GM12892 (cell line): ENCODE results near the gene TOX3.

Experiments
- DNase-seq: peaks from one replicate; pipeline ENCODE4 v3.0.0; 2011; ENCODE audit not compliant: insufficient read length
- FAIRE-seq: peaks from 2 replicates; lab custom pipeline; 2011; peaks lifted over from hg19 to GRCh38; lab: Jason Lieb, UNC
- POLR2A ChIP-seq: IDR thresholded peaks from 2 replicates; pipeline ENCODE4 v1.6.1; 2011; ENCODE audit warnings: low read depth, low read length, control low read depth
- POLR2AphosphoS5 ChIP-seq: IDR thresholded peaks from 2 replicates; pipeline ENCODE4 v1.6.1; 2011; ENCODE audit warnings: low read depth, low read length, control low read depth
- TAF1 ChIP-seq: IDR thresholded peaks from 2 replicates; pipeline ENCODE4 v1.6.1; 2011; ENCODE audit warnings: low read depth, mild to moderate bottlenecking, control low read depth, low read length, borderline replicate concordance

Gene TOX3

DNA sequence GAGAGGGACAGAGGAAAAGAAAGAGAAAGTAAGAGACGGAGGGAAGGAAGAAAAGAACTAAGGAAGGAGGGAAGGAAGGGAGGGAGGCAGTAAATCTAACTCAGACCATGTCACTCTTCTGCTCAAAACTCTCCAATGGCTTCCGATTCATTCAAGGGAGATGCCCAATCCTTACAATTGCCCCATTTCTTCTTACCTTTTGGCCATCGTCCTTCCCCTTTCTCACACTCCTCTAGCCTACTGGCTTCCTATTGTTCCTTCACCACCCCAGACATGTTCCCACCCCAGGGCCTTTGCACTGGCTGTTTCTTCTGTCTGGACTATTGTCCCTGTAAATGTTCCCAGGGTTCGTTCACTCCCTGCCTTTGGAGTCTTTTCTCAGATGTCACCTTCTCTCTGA is 72.3 kb downstream of the TOX3 start:
- DNase-seq (no peak), FAIRE-seq (no peak)
- TF ChIP-seq POLR2AphosphoS5 (no peak), TAF1 (no peak), POLR2A (no peak)

DNA sequence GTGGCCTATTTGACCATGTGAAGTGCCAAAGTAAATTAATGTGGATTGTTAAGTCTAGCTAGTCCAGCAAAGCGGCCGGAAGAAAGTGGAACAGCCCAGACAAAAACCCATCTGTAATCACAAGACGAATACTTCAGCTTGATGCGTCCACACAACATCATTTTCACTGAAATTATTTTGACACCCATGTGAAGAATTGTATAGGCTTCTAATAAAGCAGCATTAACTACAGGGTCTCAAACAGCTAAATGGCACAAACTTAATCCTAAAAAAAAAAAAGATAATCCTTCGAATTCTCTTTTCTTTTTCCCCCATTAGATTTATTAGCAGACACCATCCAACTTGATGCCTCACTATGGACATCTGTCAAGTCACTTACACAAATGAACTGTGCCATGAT is 73.8 kb downstream of the TOX3 start:
- DNase-seq = no peak

DNA sequence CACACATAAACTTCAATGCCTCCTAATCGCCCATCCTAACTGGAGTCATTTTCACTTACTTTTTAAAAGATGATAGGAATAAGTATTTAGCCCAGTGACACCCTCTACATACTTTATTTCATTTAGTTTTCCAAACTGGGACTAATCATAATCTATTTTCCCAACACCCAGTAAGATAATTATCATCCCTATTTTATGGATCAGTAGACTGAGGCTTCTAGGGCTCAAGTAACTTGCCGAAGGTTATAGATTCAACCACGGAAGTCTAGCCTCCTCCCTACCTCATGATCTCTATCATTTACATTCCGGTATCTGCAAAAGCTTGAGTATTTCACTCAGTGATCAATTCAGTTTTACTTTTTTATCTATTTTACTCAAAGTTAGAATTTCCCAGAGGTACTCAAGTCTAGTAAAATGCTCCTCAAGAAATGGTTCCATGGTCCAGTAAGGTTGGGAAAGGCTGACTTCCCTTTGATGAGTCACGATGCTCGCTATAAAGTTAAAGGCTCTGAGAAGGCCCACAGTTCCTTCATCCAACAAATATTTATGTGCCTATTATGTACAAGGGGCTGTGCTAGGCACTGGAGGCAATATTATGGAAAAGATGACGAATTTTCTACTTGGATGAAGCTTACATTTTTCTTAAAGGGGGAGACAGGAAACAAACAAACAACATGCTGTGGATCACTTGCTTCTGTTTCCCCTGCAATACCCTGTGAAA is 75.1 kb downstream of the TOX3 start:
- no peak for DNase-seq
- FAIRE-seq = no peak
- TF ChIP-seq TAF1 (no peak), POLR2A (no peak), POLR2AphosphoS5 (no peak)

More for the DNA sequence above, 73.8 kb downstream of the TOX3 start:
- TF ChIP-seq POLR2AphosphoS5 = no peak
- no peak for TF ChIP-seq POLR2A
- no peak for TF ChIP-seq TAF1
- no peak for FAIRE-seq

DNA sequence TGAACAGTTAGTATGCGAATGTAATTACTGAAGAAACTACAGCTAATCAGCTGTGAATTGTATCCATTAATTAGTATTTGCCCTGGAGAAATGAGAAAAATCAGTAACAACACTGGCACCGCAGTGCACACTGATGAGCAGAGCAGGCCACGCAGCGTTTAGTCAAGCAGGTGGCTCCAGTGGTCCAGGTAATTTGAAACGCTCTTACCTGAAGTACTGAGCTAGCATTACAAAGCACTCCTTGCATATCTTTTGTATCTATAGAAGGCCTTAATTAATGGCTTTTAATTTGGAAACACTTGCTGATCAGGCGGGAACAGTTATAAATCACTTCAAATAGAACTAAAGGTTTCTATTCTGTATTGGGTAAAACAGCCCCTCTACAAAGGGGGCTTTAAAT is 76.4 kb downstream of the TOX3 start:
- FAIRE-seq (no peak), DNase-seq (no peak)

DNA sequence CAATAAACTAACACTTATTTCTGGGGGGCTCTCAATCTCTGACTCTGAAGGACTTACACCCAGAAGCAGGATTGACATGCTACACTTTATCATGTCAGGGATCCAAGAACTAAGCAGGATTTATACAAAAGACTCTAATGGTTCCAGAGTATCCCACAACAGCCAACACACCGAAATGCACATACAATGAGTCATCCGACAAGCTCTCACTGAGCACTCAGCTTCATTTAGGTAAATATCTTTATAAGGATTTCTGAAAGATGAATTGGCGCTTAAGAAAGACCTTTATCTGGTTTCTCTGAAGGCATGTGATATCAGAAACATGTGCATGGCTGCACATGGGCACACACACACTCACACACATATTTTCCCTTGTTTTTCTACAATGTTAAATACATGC is 77.2 kb downstream of the TOX3 start:
- DNase-seq (no peak), FAIRE-seq (no peak)
- TF ChIP-seq TAF1 (no peak), POLR2AphosphoS5 (no peak), POLR2A (no peak)

More for the DNA sequence above, 76.4 kb downstream of the TOX3 start:
- TF ChIP-seq POLR2AphosphoS5 (no peak), TAF1 (no peak), POLR2A (no peak)

DNA sequence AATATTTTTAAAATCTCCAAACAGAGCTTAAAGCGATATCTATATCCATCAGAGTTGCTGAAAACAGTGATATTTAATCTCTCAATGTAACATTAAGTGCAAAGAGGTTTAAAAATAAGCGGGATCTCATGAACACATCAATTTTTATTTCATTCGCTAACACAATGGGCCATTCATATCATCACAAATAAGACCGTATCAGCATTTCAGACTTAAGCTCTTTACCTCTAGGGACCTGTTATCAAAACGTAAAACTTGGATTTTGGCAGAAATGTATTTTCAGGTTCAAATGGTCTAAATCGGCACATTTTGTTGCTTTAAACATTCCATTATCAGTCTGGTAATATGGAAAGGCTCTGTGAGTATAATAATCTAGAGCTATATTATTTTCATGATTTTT is 77.9 kb downstream of the TOX3 start:
- TF ChIP-seq POLR2A = no peak
- TF ChIP-seq TAF1 = no peak
- DNase-seq (no peak), FAIRE-seq (no peak)

DNA sequence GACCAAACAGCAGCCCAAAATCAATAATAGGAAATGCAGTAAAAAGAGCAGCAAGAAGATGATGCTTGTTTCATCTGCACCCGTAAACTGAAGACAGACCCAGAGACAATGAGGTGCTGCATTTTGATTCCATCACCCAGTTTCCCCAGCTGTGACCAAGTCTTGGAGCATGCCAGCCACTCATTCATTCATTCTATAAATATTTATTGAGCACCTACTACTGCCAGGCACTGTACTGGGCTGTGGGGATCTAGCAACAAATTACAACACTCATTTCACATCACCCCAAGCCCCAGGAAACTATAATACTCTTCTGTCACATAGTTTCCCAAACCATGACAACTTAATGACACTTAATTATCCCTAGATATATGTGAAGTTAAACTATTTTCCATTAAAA is 79.2 kb downstream of the TOX3 start:
- FAIRE-seq (no peak), DNase-seq (no peak)
- no peak for TF ChIP-seq TAF1
- no peak for TF ChIP-seq POLR2AphosphoS5
- no peak for TF ChIP-seq POLR2A

DNA sequence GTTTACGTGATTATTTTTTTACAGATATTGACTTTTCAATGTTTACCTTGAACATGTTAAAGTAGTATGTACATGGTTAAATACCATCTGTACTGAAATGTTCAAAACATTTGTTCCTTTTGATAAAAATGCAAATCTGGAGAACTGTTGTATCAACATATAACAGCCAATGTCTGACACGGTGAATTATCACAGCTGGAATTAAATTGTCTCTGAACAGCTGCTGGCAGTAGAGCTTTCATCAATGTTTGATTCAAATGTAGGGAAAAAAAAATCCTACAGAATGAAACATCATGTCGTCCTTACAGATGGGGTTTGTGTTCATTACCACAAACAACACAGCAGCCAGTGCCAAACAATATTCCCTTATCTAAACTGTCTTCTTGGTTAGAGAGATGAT is 79.9 kb downstream of the TOX3 start:
- FAIRE-seq (no peak), DNase-seq (no peak)
- TF ChIP-seq POLR2AphosphoS5 (no peak), TAF1 (no peak), POLR2A (no peak)

DNA sequence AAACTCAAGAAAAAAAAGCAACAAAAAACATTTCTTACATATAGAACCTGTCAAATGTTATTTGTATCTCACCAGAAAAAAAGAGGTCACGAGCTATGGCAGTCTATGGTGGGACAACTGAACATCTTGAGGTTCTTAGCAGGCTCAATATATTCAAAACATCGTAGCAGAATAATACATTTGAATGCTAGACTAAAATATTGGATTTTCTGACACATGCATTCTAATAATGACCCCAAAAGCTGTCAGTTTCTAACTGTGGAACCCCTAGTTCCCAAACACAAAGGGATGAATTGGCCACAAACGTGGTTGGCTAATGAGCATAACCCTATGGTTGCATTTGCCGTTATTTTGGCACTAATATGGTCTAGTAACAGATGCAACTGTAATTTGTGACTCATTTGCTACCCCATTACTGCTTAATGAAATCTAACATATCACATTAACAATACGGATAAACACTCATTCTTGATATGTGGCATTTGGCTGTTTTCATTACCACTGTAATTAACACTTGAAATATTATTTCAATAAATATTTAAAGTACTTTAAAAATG is 81.2 kb downstream of the TOX3 start:
- TF ChIP-seq POLR2AphosphoS5 (no peak), TAF1 (no peak), POLR2A (no peak)
- DNase-seq (no peak), FAIRE-seq (no peak)

DNA sequence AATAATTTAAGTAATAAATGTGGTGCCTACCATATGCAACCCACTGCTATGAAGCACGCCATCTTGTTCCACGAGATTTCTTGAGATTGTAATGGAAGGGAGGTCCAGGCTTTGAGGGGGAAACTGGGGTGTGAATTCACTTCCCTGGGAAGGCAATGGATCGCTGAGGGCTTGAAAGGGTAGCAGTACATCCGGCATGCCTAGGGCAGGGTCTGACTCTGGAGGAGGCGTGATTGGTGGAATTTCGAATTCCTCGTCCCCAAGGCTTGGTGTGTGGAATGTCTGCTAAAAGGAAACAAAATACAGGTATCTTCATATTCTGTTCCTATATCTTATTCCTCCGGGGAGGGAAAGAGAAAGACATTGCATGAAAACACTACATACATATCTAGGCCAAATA is 83.0 kb downstream of the TOX3 start:
- no peak for FAIRE-seq
- TF ChIP-seq POLR2A = no peak
- TF ChIP-seq TAF1 = no peak
- no peak for TF ChIP-seq POLR2AphosphoS5
- DNase-seq = no peak

DNA sequence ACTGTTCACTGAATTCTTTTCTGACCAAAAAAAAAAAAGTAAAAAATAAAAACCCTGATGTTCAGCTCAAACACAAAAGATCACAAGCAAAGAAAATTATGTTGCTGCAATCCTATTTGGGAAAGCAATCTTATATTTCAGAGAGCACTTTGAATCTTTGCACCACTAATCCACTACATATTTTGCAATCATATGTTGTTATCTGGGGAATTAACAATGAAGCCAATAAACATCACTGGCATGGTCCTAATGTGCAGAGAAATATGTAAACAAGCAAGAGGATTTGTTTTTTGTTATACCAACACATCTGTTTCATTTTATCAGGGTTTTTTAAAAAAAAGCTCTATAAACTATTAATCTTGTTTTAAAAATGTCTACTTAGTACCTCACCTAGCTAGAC is 84.1 kb downstream of the TOX3 start:
- no peak for TF ChIP-seq POLR2A
- TF ChIP-seq TAF1 = no peak
- FAIRE-seq = no peak
- no peak for DNase-seq

DNA sequence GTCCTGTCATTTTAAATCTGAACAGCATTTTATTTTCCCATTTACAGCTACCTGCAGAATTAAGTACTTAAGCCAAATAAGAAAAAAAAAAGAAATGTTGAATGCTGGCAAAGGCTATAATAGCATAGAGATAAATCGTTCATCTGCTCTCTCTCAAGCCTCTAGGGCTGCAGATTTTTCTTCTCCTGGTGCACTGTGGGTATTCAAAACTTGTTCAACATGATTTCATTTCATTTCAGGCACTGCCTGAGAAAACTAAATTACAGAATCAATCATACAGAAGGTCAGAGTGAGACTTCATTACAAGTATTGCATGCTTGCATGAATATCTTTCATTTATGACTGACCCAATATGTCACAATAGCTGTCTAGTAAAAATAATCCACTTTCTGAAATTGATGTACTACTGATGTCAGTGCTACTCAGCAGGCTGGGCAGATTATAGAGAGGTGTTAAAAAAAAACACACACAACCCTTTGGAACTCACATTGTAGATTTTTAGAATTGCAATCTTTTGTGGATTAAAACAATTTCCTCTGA is 86.2 kb downstream of the TOX3 start:
- FAIRE-seq = no peak
- TF ChIP-seq POLR2A (no peak), TAF1 (no peak), POLR2AphosphoS5 (no peak)
- DNase-seq = no peak
